ENCODE results near the gene CCER1. TPM values are rescaled to one million over a fixed set of nuclear protein-coding genes. Genes with fewer than 3 reads are reported as not detected.

Gene CCER1
- total RNA-seq, 2 donors from 2014 or later: not detected

GRCh38 chr12:90982170-90982569 lies 27.2 kb upstream of the CCER1 start:
- Histone ChIP-seq H3K9ac (ENCODE audit: extremely low read depth, low read length, poor library complexity, severe bottlenecking) (no peak overlapping the region), H3K4me1 (ENCODE audit: control insufficient read depth, insufficient read depth, low read length) (no peaks in the 10 kb centered on the region), H3K27me3 (ENCODE audit: control insufficient read depth, insufficient read depth, low read length, poor library complexity, severe bottlenecking) (no peaks in the 10 kb centered on the region), H3K27ac (ENCODE audit: low read depth, low read length) (no peak overlapping the region), H3K9me3 (ENCODE audit: control insufficient read depth, low read length) (peaks cover 10% of the 10 kb centered on the region), H3K4me3 (ENCODE audit: low read length) (no peak overlapping the region), H3K36me3 (ENCODE audit: control insufficient read depth, insufficient read depth, low read length) (no peaks in the 10 kb centered on the region)
- TF ChIP-seq, protein P1, sequence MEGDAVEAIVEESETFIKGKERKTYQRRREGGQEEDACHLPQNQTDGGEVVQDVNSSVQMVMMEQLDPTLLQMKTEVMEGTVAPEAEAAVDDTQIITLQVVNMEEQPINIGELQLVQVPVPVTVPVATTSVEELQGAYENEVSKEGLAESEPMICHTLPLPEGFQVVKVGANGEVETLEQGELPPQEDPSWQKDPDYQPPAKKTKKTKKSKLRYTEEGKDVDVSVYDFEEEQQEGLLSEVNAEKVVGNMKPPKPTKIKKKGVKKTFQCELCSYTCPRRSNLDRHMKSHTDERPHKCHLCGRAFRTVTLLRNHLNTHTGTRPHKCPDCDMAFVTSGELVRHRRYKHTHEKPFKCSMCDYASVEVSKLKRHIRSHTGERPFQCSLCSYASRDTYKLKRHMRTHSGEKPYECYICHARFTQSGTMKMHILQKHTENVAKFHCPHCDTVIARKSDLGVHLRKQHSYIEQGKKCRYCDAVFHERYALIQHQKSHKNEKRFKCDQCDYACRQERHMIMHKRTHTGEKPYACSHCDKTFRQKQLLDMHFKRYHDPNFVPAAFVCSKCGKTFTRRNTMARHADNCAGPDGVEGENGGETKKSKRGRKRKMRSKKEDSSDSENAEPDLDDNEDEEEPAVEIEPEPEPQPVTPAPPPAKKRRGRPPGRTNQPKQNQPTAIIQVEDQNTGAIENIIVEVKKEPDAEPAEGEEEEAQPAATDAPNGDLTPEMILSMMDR (conservative IDR thresholded peaks at IDR 0.05): no peak
- no peak overlapping the region for H3K4me3 Mint-ChIP-seq
- peaks cover 10% of the 10 kb centered on the region for H3K9me3 Mint-ChIP-seq
- peaks cover 20% of the 10 kb centered on the region for H3K4me1 Mint-ChIP-seq
- no peak for DNase-seq
- H3K27ac Mint-ChIP-seq: no peak overlapping the region
- H3K36me3 Mint-ChIP-seq (ENCODE audit: low read depth): no peaks in the 10 kb centered on the region
- WGBS, 2 experiments (ENCODE audit: insufficient coverage in 1 of 2, insufficient read length in 1 of 2): 100% methylated on average over 1 of the region's 1 CpG; no CpG with 5 or more reads in 1 of the 2 experiments
- peaks cover 57% of the 10 kb centered on the region for H3K27me3 Mint-ChIP-seq (ENCODE audit: insufficient read depth)

GRCh38 chr12:90979951-90980350 lies 25.0 kb upstream of the CCER1 start:
- no peaks in the 10 kb centered on the region for H3K9me3 ChIP-seq (ENCODE audit: control insufficient read depth, low read length)
- H3K4me3 ChIP-seq (ENCODE audit: low read length): no peak overlapping the region
- H3K27ac Mint-ChIP-seq: no peak overlapping the region
- no peaks in the 10 kb centered on the region for H3K4me1 ChIP-seq (ENCODE audit: control insufficient read depth, insufficient read depth, low read length)
- no peaks in the 10 kb centered on the region for H3K36me3 ChIP-seq (ENCODE audit: control insufficient read depth, insufficient read depth, low read length)
- no peaks in the 10 kb centered on the region for H3K36me3 Mint-ChIP-seq (ENCODE audit: low read depth)
- 99 to 100% methylated on average over 1 to 3 of the region's 3 CpGs for WGBS, 2 experiments (ENCODE audit: insufficient coverage in 1 of 2, insufficient read length in 1 of 2)
- no peak overlapping the region for H3K4me3 Mint-ChIP-seq
- H3K27ac ChIP-seq (ENCODE audit: low read depth, low read length): no peak overlapping the region
- no peak for DNase-seq
- TF ChIP-seq, protein P1 (conservative IDR thresholded peaks at IDR 0.05): no peak
- peaks cover 16% of the 10 kb centered on the region for H3K4me1 Mint-ChIP-seq
- H3K9me3 Mint-ChIP-seq: no peaks in the 10 kb centered on the region
- no peaks in the 10 kb centered on the region for H3K27me3 ChIP-seq (ENCODE audit: control insufficient read depth, insufficient read depth, low read length, poor library complexity, severe bottlenecking)
- H3K9ac ChIP-seq (ENCODE audit: extremely low read depth, low read length, poor library complexity, severe bottlenecking): no peak overlapping the region
- peaks cover 37% of the 10 kb centered on the region for H3K27me3 Mint-ChIP-seq (ENCODE audit: insufficient read depth)

DNA sequence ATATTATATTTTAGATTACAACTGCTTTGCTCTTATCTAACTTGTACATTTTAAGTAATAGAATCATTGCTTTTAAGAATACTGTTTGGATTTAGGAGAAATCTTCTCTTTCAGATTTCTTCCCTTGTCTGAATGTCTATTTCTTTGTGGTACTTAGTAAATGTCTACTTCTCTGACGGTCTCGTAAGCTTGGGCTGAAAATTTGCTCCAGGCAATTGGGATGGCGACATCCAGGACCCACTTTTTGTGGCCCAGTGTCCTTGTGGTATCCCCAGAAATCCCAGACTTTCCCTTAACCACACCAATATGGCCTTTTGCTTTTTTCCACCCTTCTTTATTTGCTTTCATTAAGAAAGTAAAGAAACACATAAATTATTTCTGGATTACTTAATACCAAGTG lies 24.0 kb upstream of the CCER1 start:
- no peak for DNase-seq
- H3K9me3 Mint-ChIP-seq: no peaks in the 10 kb centered on the region
- H3K36me3 Mint-ChIP-seq (ENCODE audit: low read depth): no peaks in the 10 kb centered on the region
- Histone ChIP-seq H3K4me1 (ENCODE audit: control insufficient read depth, insufficient read depth, low read length) (no peaks in the 10 kb centered on the region), H3K36me3 (ENCODE audit: control insufficient read depth, insufficient read depth, low read length) (no peaks in the 10 kb centered on the region), H3K27me3 (ENCODE audit: control insufficient read depth, insufficient read depth, low read length, poor library complexity, severe bottlenecking) (no peaks in the 10 kb centered on the region), H3K27ac (ENCODE audit: low read depth, low read length) (no peak overlapping the region), H3K4me3 (ENCODE audit: low read length) (no peak overlapping the region), H3K9me3 (ENCODE audit: control insufficient read depth, low read length) (no peaks in the 10 kb centered on the region), H3K9ac (ENCODE audit: extremely low read depth, low read length, poor library complexity, severe bottlenecking) (no peak overlapping the region)
- 93 to 100% methylated on average over 1 to 3 of the region's 3 CpGs for WGBS, 2 experiments (ENCODE audit: insufficient coverage in 1 of 2, insufficient read length in 1 of 2)
- H3K4me3 Mint-ChIP-seq: no peak overlapping the region
- no peak overlapping the region for H3K27ac Mint-ChIP-seq
- H3K27me3 Mint-ChIP-seq (ENCODE audit: insufficient read depth): peaks cover 34% of the 10 kb centered on the region
- H3K4me1 Mint-ChIP-seq: peaks cover 13% of the 10 kb centered on the region
- TF ChIP-seq, protein P1 (conservative IDR thresholded peaks at IDR 0.05): no peak

Data from endodermal cell (in vitro differentiated cells).